T-helper 17 cell (primary cell): ENCODE measurements around the gene PTPRN2. TPM values are rescaled to one million over a fixed set of nuclear protein-coding genes. Genes with fewer than 3 reads are reported as not detected.
"Not testable (repeated sequence)": the region's sequence is repeated elsewhere in the genome, so short reads cannot be mapped to it uniquely, and the experiment has no call there.

ENCODE experiments used
- ATAC-seq: fragments of 150-1000 bp; cut with Tn5 transposase; 2 replicates; pipeline ENCODE4 v1.10.0; 2021; ENCODE audit warnings: mild to moderate bottlenecking, moderate library complexity
- DNase-seq, 3 donors: peaks; one replicate each; pipeline versions ENCODE4 v3.0.0 to v3.0.0-alpha.2; 2020 to 2021
- H3K9me3 ChIP-seq: one replicate; pipeline ENCODE4 v1.7.0; 2013; ENCODE audit warnings: low read length, mild to moderate bottlenecking; ENCODE audit not compliant: control insufficient read depth, poor library complexity, severe bottlenecking
- H3K27ac Mint-ChIP-seq: one replicate; pipeline ENCODE4 v1.8.0; 2022; ENCODE audit warnings: mild to moderate bottlenecking, moderate library complexity, mixed read lengths
- H3K27me3 Mint-ChIP-seq: one replicate; pipeline ENCODE4 v1.8.0; 2022; ENCODE audit warnings: mixed read lengths
- H3K36me3 Mint-ChIP-seq: one replicate; pipeline ENCODE4 v1.8.0; 2022; ENCODE audit warnings: low read depth, mixed read lengths
- H3K4me1 Mint-ChIP-seq: one replicate; pipeline ENCODE4 v1.8.0; 2022; ENCODE audit warnings: mild to moderate bottlenecking, mixed read lengths
- H3K4me3 Mint-ChIP-seq: one replicate; pipeline ENCODE4 v1.8.0; 2022; ENCODE audit warnings: mild to moderate bottlenecking, moderate library complexity, mixed read lengths
- total RNA-seq, 4 donors: library from RNA in 2 of 4; stranded (reverse) in 2 of 4; gene quantifications; one replicate each; pipeline ENCODE4 v1.2.3 and lab custom pipeline; 2022 to 2026

Gene PTPRN2
- total RNA-seq, 2 donors from 2014 or later, result 0.42 to 0.57 TPM

- DNase-seq, result no peak
- Mint-ChIP-seq H3K4me3 (no peak overlapping the region), H3K27me3 (peaks cover 13% of the 10 kb centered on the region), H3K4me1 (peaks cover 8% of the 10 kb centered on the region), H3K27ac (no peak overlapping the region), H3K36me3 (no peaks in the 10 kb centered on the region)
- H3K9me3 ChIP-seq, result no peaks in the 10 kb centered on the region
- ATAC-seq, result no peak
These were observed 738.9 kb downstream of the PTPRN2 start for GRCh38 chr7:157848508-157849340.

GRCh38 chr7:157847756-157848487, 739.7 kb downstream of the PTPRN2 start:
- H3K36me3 Mint-ChIP-seq, H3K4me1 Mint-ChIP-seq, DNase-seq, H3K4me3 Mint-ChIP-seq, ATAC-seq, H3K9me3 ChIP-seq, H3K27ac Mint-ChIP-seq: not testable (repeated sequence)
- H3K27me3 Mint-ChIP-seq, result peaks cover 21% of the 10 kb centered on the region

- H3K4me3 Mint-ChIP-seq, H3K36me3 Mint-ChIP-seq, ATAC-seq: not testable (repeated sequence)
These were observed 740.9 kb downstream of the PTPRN2 start for GRCh38 chr7:157846746-157847145.

GRCh38 chr7:157846271-157846670, 741.4 kb downstream of the PTPRN2 start:
- DNase-seq, result no peak
- Mint-ChIP-seq H3K4me3 (no peak overlapping the region), H3K27ac (no peak overlapping the region), H3K4me1 (peaks cover under 1% of the 10 kb centered on the region), H3K27me3 (peaks cover 24% of the 10 kb centered on the region), H3K36me3 (peaks cover 2% of the 10 kb centered on the region)
- ATAC-seq, result peak; percentile 35
- H3K9me3 ChIP-seq, result no peaks in the 10 kb centered on the region

More at GRCh38 chr7:157846746-157847145, 740.9 kb downstream of the PTPRN2 start:
- H3K4me1 Mint-ChIP-seq, DNase-seq, H3K9me3 ChIP-seq, H3K27ac Mint-ChIP-seq: not testable (repeated sequence)
- H3K27me3 Mint-ChIP-seq, result peaks cover 24% of the 10 kb centered on the region

- no peaks in the 10 kb centered on the region for H3K9me3 ChIP-seq
- peaks cover 24% of the 10 kb centered on the region for H3K27me3 Mint-ChIP-seq
- no peak for DNase-seq
- H3K4me3 Mint-ChIP-seq, result no peak overlapping the region
- no peak overlapping the region for H3K27ac Mint-ChIP-seq
- ATAC-seq, result no peak
- H3K36me3 Mint-ChIP-seq, result peaks cover 2% of the 10 kb centered on the region
- no peaks in the 10 kb centered on the region for H3K4me1 Mint-ChIP-seq
These were observed 742.3 kb downstream of the PTPRN2 start for GRCh38 chr7:157845203-157845835.

- Mint-ChIP-seq H3K27me3 (peaks cover 21% of the 10 kb centered on the region), H3K4me3 (no peak overlapping the region), H3K36me3 (peaks cover 2% of the 10 kb centered on the region), H3K27ac (no peak overlapping the region), H3K4me1 (no peaks in the 10 kb centered on the region)
- no peaks in the 10 kb centered on the region for H3K9me3 ChIP-seq
- ATAC-seq (no peak), DNase-seq (no peak)
These were observed 743.0 kb downstream of the PTPRN2 start for GRCh38 chr7:157844611-157845010.

- H3K27me3 Mint-ChIP-seq, result peaks cover 17% of the 10 kb centered on the region
- no peak for ATAC-seq
- no peak overlapping the region for H3K27ac Mint-ChIP-seq
- H3K9me3 ChIP-seq, result no peaks in the 10 kb centered on the region
- no peaks in the 10 kb centered on the region for H3K4me1 Mint-ChIP-seq
- no peak overlapping the region for H3K4me3 Mint-ChIP-seq
- peaks cover 2% of the 10 kb centered on the region for H3K36me3 Mint-ChIP-seq
- no peak for DNase-seq
These were observed 743.5 kb downstream of the PTPRN2 start for GRCh38 chr7:157844141-157844540.

GRCh38 chr7:157843336-157844140, 744.1 kb downstream of the PTPRN2 start:
- Mint-ChIP-seq H3K27ac (no peak overlapping the region), H3K4me3 (no peak overlapping the region), H3K4me1 (no peaks in the 10 kb centered on the region), H3K36me3 (peaks cover 2% of the 10 kb centered on the region), H3K27me3 (peaks cover 17% of the 10 kb centered on the region)
- ATAC-seq (no peak), DNase-seq (no peak)
- no peaks in the 10 kb centered on the region for H3K9me3 ChIP-seq

GRCh38 chr7:157841773-157842370, 745.8 kb downstream of the PTPRN2 start:
- no peaks in the 10 kb centered on the region for H3K9me3 ChIP-seq
- H3K27ac Mint-ChIP-seq, result no peak overlapping the region
- no peak overlapping the region for H3K4me3 Mint-ChIP-seq
- H3K27me3 Mint-ChIP-seq, result peaks cover 17% of the 10 kb centered on the region
- peaks cover 2% of the 10 kb centered on the region for H3K36me3 Mint-ChIP-seq
- no peaks in the 10 kb centered on the region for H3K4me1 Mint-ChIP-seq
- DNase-seq (no peak), ATAC-seq (no peak)

GRCh38 chr7:157840914-157841772, 746.5 kb downstream of the PTPRN2 start:
- DNase-seq, result no peak
- Mint-ChIP-seq H3K4me3 (no peak overlapping the region), H3K4me1 (no peaks in the 10 kb centered on the region), H3K27me3 (peaks cover 17% of the 10 kb centered on the region), H3K27ac (no peak overlapping the region), H3K36me3 (peaks cover 2% of the 10 kb centered on the region)
- no peak for ATAC-seq
- no peaks in the 10 kb centered on the region for H3K9me3 ChIP-seq

- no peaks in the 10 kb centered on the region for H3K4me1 Mint-ChIP-seq
- no peak overlapping the region for H3K27ac Mint-ChIP-seq
- DNase-seq, result no peak
These were observed 747.3 kb downstream of the PTPRN2 start for GRCh38 chr7:157840174-157840913.

More at GRCh38 chr7:157840174-157840913, 747.3 kb downstream of the PTPRN2 start:
- Mint-ChIP-seq H3K4me3 (no peak overlapping the region), H3K36me3 (peaks cover 2% of the 10 kb centered on the region), H3K27me3 (peaks cover 17% of the 10 kb centered on the region)
- no peaks in the 10 kb centered on the region for H3K9me3 ChIP-seq
- no peak for ATAC-seq
